ENCODE data around the gene CYP46A1. TPM values are rescaled to one million over a fixed set of nuclear protein-coding genes. Genes with fewer than 3 reads are reported as not detected.

The CYP46A1 gene
- total RNA-seq, 1 experiment from 2014 or later: 0.59 TPM

GRCh38 chr14:99751539-99752485, 67.7 kb downstream of the CYP46A1 start:
- Mint-ChIP-seq H3K27ac (peak overlapping the region in 2 of 3 experiments; percentile 14 to 15; a peak in 1 of 7 replicates), H3K27me3 (ENCODE audit: low read depth) (peaks cover 20% of the 10 kb centered on the region), H3K9me3 (no peaks in the 10 kb centered on the region), H3K36me3 (ENCODE audit: insufficient read depth in 1 of 3, low read depth in 3 of 3) (no peaks in the 10 kb centered on the region), H3K4me3 (no peak overlapping the region; a peak in 1 of 5 replicates), H3K4me1 (peaks cover 11 to 15% of the 10 kb centered on the region in 2 experiments)
- Histone ChIP-seq H3K27me3 (ENCODE audit: insufficient read depth, low read length) (no peaks in the 10 kb centered on the region), H3K23me2 (ENCODE audit: insufficient read length, low read depth, low read length, poor library complexity, severe bottlenecking) (no peaks in the 10 kb centered on the region), H3T11ph (ENCODE audit: low read length) (no peak overlapping the region), H2BK5ac (ENCODE audit: insufficient read length, low read length) (no peak overlapping the region), H3K56ac (ENCODE audit: insufficient read length, low read depth, low read length) (no peak overlapping the region), H3K9me3 (ENCODE audit: control insufficient read depth, low read depth, low read length) (no peaks in the 10 kb centered on the region), H2AK5ac (ENCODE audit: insufficient read length, low read length) (no peak overlapping the region), H2AFZ (ENCODE audit: low read length) (no peak overlapping the region), H4K5ac (ENCODE audit: insufficient read length, low read depth, low read length) (no peak overlapping the region), H3K9ac (ENCODE audit: extremely low read depth, insufficient read length, low read length) (no peak overlapping the region), H2BK120ac (ENCODE audit: low read depth, low read length, poor library complexity, severe bottlenecking) (no peak overlapping the region), H3K4me2 (ENCODE audit: insufficient read depth, insufficient read length, low read length) (no peak overlapping the region), H4K91ac (ENCODE audit: insufficient read length, low read depth, low read length) (no peak overlapping the region), H3K4ac (ENCODE audit: low read depth, low read length) (no peak overlapping the region), H2BK15ac (ENCODE audit: low read depth, low read length) (no peak overlapping the region), H3K14ac (ENCODE audit: insufficient read depth, low read length) (no peak overlapping the region), H3K18ac (ENCODE audit: insufficient read length, low read depth, low read length) (no peak overlapping the region), H4K20me1 (ENCODE audit: control insufficient read depth, insufficient read depth, insufficient read length) (no peaks in the 10 kb centered on the region), H4K8ac (replicated peaks; ENCODE audit: insufficient read length, low read depth, low read length) (no peak overlapping the region), H3K4me1 (ENCODE audit: insufficient read depth, low read length) (peaks cover 2% of the 10 kb centered on the region; the same call in 1 of the 2 replicates), H2BK20ac (ENCODE audit: low read depth, low read length, poor library complexity, severe bottlenecking) (no peak overlapping the region), H3K23ac (ENCODE audit: insufficient read length, low read depth, low read length) (no peak overlapping the region), H3K79me2 (ENCODE audit: insufficient read depth, low read length) (no peaks in the 10 kb centered on the region), H2BK12ac (ENCODE audit: insufficient read length, low read depth, low read length) (no peak overlapping the region), H3K27ac (ENCODE audit: insufficient read length, low read depth, low read length) (no peak overlapping the region), H3K79me1 (ENCODE audit: insufficient read depth, low read depth, low read length, poor library complexity, severe bottlenecking) (no peaks in the 10 kb centered on the region)
- WGBS (ENCODE audit: extremely low coverage, insufficient read length, low lambda C conversion rate): no CpG with 5 or more reads among the region's 25 CpGs
- no peak for DNase-seq
- no peak for TF ChIP-seq CTCF (conservative IDR thresholded peaks at IDR 0.05)

All from H9 (cell line).